Tibial nerve (tissue), 4 donors: ENCODE measurements around the gene RAB11FIP2. TPM values are rescaled to one million over a fixed set of nuclear protein-coding genes. Genes with fewer than 3 reads are reported as not detected.
A peak's percentile ranks its signal among the peaks of the same experiment; 100 is the strongest.

Experiments
- DNase-seq, 2 donors: peaks; one replicate each; pipeline ENCODE4 v3.0.0-alpha.2; 2019; ENCODE audit warnings: low spot score in 2 of 2
- H3K27ac ChIP-seq, 4 donors: fragments of 200-600 bp; sonication (generic) in 3 of 4; one replicate each; pipeline ENCODE4 v1.5.1; 2017 to 2019; ENCODE audit warnings: mild to moderate bottlenecking in 1 of 4
- H3K27me3 ChIP-seq, 2 donors: fragments of 200-600 bp; sonication (generic) in 1 of 2; one replicate each; pipeline versions ENCODE4 v1.5.1 to v1.6.0; 2017 to 2019
- H3K36me3 ChIP-seq, 3 donors: fragments of 200-600 bp; sonication (generic); one replicate each; pipeline ENCODE4 v1.5.1; 2018 to 2019
- H3K4me1 ChIP-seq, 4 donors: fragments of 200-600 bp; sonication (generic) in 3 of 4; one replicate each; pipeline ENCODE4 v1.5.1; 2017 to 2019
- H3K4me3 ChIP-seq, 4 donors: fragments of 200-600 bp; sonication (generic) in 3 of 4; one replicate each; pipeline ENCODE4 v1.5.1; 2017 to 2019; ENCODE audit warnings: mild to moderate bottlenecking in 1 of 4, moderate library complexity in 1 of 4
- H3K9me3 ChIP-seq, 4 donors: fragments of 200-600 bp; sonication (generic) in 3 of 4; one replicate each; pipeline ENCODE4 v1.5.1; 2017 to 2019
- CTCF ChIP-seq, 5 experiments: fragments of 200-600 bp in 3 of 5; fragments of 450-650 bp in 2 of 5; sonication (generic) in 3 of 5; IDR thresholded peaks; one replicate each; pipeline ENCODE4 v1.5.1; 2016 to 2019; ENCODE audit warnings: antibody characterized with exemption in 5 of 5, mild to moderate bottlenecking in 3 of 5, moderate library complexity in 2 of 5
- EP300 ChIP-seq, 2 donors: sonication (generic); formaldehyde crosslinking; IDR thresholded peaks; one replicate each; pipeline ENCODE4 v1.6.1; 2017; ENCODE audit warnings: antibody characterized with exemption in 2 of 2, mild to moderate bottlenecking in 1 of 2
- POLR2A ChIP-seq, 2 donors: fragments of 450-650 bp; IDR thresholded peaks; one replicate each; pipeline ENCODE4 v1.6.1; 2017; ENCODE audit warnings: antibody characterized with exemption in 2 of 2, mild to moderate bottlenecking in 2 of 2, moderate library complexity in 2 of 2
- WGBS, 2 donors: methylation state at CpG; one replicate each; pipeline ENCODE4 v1.1.5; 2018; 5-methylcytosine and 5-hydroxymethylcytosine counted together
- total RNA-seq, 4 donors: library from RNA; depleted of rRNA; stranded (reverse); fragments of >200 nt; gene quantifications; one replicate each; pipeline ENCODE4 v1.1.0, GENCODE V29; 2016

RAB11FIP2 gene
- 10 to 100 TPM; 21.3 to 35.5 (median 30.0) TPM for total RNA-seq

GRCh38 chr10:118046395-118047156 lies at the start of gene RAB11FIP2:
TSS of gene RAB11FIP2 (minus strand) at chr10:118046941. CDS start at chr10:118046163, 778 bp downstream.
- DNase-seq, result peak; percentile 95 to 97
- H3K27ac ChIP-seq, result peak within 1 kb of the TSS; percentile 86 to 96 (median 92)
- peaks cover 3 to 53% (median 16%) of the 10 kb centered on the region in 4 donors for H3K4me1 ChIP-seq
- no peaks in the 10 kb centered on the region for H3K36me3 ChIP-seq
- H3K4me3 ChIP-seq, result peak within 1 kb of the TSS; percentile 72 to 98 (median 88)
- 0 to 1% methylated on average over 32 to 63 of the region's 83 CpGs for WGBS, 2 donors
- H3K27me3 ChIP-seq, result no peaks in the 10 kb centered on the region
- H3K9me3 ChIP-seq, result no peaks in the 10 kb centered on the region
- TF ChIP-seq EP300 (IDR thresholded peaks at IDR 0.05), result peak in 1 of 2 donors; percentile 69
- peak; percentile 46 to 76 for TF ChIP-seq POLR2A (IDR thresholded peaks at IDR 0.05)
- peak in 2 of 5 experiments; percentile 13 to 37 for TF ChIP-seq CTCF (IDR thresholded peaks at IDR 0.05)

- no peaks in the 10 kb centered on the region for H3K4me1 ChIP-seq
- H3K27ac ChIP-seq, result no peak overlapping the region
- H3K36me3 ChIP-seq, result no peaks in the 10 kb centered on the region
- 56 to 59% methylated on average over 1 of the region's 1 CpG for WGBS, 2 donors
- H3K27me3 ChIP-seq, result no peaks in the 10 kb centered on the region
- TF ChIP-seq POLR2A (IDR thresholded peaks at IDR 0.05), result no peak
- no peak for TF ChIP-seq EP300 (IDR thresholded peaks at IDR 0.05)
- TF ChIP-seq CTCF (IDR thresholded peaks at IDR 0.05), result no peak
- DNase-seq, result no peak
- H3K9me3 ChIP-seq, result no peaks in the 10 kb centered on the region
- H3K4me3 ChIP-seq, result no peak overlapping the region
These were observed 49.3 kb upstream of the RAB11FIP2 start for GRCh38 chr10:118096022-118096421.

- Histone ChIP-seq H3K27me3 (no peaks in the 10 kb centered on the region), H3K4me1 (no peaks in the 10 kb centered on the region), H3K36me3 (no peaks in the 10 kb centered on the region), H3K9me3 (no peaks in the 10 kb centered on the region), H3K4me3 (no peak overlapping the region), H3K27ac (no peak overlapping the region)
- TF ChIP-seq CTCF (IDR thresholded peaks at IDR 0.05), result no peak
- no peak for TF ChIP-seq POLR2A (IDR thresholded peaks at IDR 0.05)
- no peak for TF ChIP-seq EP300 (IDR thresholded peaks at IDR 0.05)
- WGBS, 2 donors, result 90 to 100% methylated on average over 1 of the region's 1 CpG
- no peak for DNase-seq
These were observed 45.5 kb upstream of the RAB11FIP2 start for GRCh38 chr10:118092209-118092608.

GRCh38 chr10:118080817-118081216 lies 34.1 kb upstream of the RAB11FIP2 start:
- Histone ChIP-seq H3K9me3 (peaks cover 0 to 9% (median 0%) of the 10 kb centered on the region in 4 donors), H3K36me3 (no peaks in the 10 kb centered on the region), H3K27ac (no peak overlapping the region), H3K4me1 (no peaks in the 10 kb centered on the region), H3K27me3 (no peaks in the 10 kb centered on the region), H3K4me3 (no peak overlapping the region)
- WGBS, 2 donors, result 76 to 83% methylated on average over 4 of the region's 4 CpGs
- TF ChIP-seq EP300 (IDR thresholded peaks at IDR 0.05), result no peak
- TF ChIP-seq POLR2A (IDR thresholded peaks at IDR 0.05), result no peak
- TF ChIP-seq CTCF (IDR thresholded peaks at IDR 0.05), result no peak
- DNase-seq, result no peak

- TF ChIP-seq EP300 (IDR thresholded peaks at IDR 0.05), result no peak
- no peak for TF ChIP-seq POLR2A (IDR thresholded peaks at IDR 0.05)
- TF ChIP-seq CTCF (IDR thresholded peaks at IDR 0.05), result no peak
- no peak for DNase-seq
- Histone ChIP-seq H3K4me3 (no peak overlapping the region), H3K36me3 (no peaks in the 10 kb centered on the region), H3K9me3 (no peaks in the 10 kb centered on the region), H3K27ac (no peak overlapping the region), H3K4me1 (no peaks in the 10 kb centered on the region), H3K27me3 (no peaks in the 10 kb centered on the region)
- 84 to 89% methylated on average over 3 of the region's 3 CpGs for WGBS, 2 donors
These were observed 30.0 kb upstream of the RAB11FIP2 start for GRCh38 chr10:118076705-118077104.
